Measurements from ENCODE around the gene MATR3. TPM values are rescaled to one million over a fixed set of nuclear protein-coding genes. Genes with fewer than 3 reads are reported as not detected.

The MATR3 gene
- total RNA-seq, 1 donor from 2014 or later, result 197 TPM

DNA sequence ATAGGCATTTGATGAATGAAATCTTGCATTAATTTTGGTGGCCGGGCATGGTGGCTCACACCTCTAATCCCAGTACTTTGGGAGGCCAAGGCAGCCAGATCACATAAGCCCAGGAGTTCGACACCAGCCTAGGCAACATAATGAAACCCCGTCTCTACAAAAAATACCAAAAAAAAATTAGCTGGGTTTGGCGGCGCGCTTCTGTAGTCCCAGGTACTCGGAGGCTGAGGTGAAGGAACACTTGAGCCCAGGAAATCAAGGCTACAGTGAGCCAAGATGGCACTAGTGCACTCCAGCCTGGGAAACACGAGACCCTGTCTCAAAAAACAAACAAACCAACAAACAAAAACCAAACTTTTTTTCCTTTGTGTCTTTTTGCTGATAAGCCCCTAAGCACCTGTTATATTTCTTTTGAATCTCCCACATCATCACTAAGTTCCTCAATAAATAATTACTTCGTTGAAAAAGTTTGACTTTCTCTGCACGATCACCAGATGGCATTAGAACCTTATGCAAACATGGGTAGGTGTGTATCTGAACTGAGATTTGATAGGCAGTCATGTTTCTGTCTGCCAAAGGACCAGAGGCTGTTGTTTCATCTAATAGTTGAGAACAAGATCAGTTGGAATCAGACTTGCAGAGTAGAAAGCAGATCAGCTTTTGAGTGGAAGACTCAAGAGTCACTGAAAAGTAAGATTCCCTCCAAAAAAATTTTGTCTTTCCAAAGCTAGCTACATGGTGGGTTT is 5.5 kb upstream of the MATR3 start:
- no peak for DNase-seq
- H3K36me3 ChIP-seq, result peaks cover 9% of the 10 kb centered on the region
- no peaks in the 10 kb centered on the region for H3K9me3 ChIP-seq
- H3K4me3 ChIP-seq, result no peak overlapping the region
- no peak overlapping the region for H3K27ac ChIP-seq
- H3K27me3 ChIP-seq, result no peaks in the 10 kb centered on the region
- peak; percentile 21 for TF ChIP-seq CTCF (IDR thresholded peaks at IDR 0.05)
- ATAC-seq, result peak; percentile 36
- no peaks in the 10 kb centered on the region for H3K4me1 ChIP-seq
- intact Hi-C loops (cut with DNase I), result no loop called here

DNA sequence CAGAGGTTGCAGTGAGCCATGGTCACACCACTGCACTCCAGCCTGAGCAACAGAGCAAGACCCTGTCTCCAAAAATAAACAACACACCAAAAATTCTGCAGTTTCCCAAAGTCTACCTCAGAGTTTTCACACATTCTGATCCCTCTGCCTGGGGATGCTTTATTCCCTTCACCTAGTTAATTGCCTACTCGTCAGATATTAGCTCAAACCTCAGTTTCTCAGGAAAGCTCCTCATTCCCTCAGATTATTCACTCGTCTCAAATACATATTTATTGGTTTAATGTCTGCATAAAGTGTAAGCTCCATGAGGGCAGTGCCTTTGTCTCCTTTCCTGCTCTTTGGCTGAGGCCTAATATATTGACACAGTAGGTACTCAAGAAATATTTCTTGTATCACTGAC is 2.5 kb upstream of the MATR3 start:
- H3K36me3 ChIP-seq, result no peaks in the 10 kb centered on the region
- TF ChIP-seq CTCF (IDR thresholded peaks at IDR 0.05), result no peak
- H3K27ac ChIP-seq, result no peak overlapping the region
- no peak for DNase-seq
- H3K27me3 ChIP-seq, result no peaks in the 10 kb centered on the region
- ATAC-seq, result no peak
- no peaks in the 10 kb centered on the region for H3K9me3 ChIP-seq
- no peak overlapping the region for H3K4me3 ChIP-seq
- intact Hi-C loops (cut with DNase I), result no loop called here
- peaks cover 8% of the 10 kb centered on the region for H3K4me1 ChIP-seq

DNA sequence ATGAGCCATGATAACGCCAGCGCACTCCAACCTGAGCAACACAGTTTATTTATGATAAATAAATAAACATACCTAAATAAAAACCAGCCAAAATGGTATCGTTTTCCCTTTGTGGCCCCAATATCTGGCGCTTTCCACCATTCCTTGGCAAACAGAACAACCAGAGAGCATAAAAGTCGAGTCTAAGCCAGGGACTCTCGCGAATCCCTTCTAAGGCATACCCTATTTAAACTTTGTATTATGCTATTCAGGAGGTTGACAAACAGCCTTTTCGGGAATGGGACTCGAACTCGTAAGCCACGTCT is 386 bp upstream of the MATR3 start:
- Histone ChIP-seq H3K27me3 (no peaks in the 10 kb centered on the region), H3K4me1 (peaks cover 29% of the 10 kb centered on the region), H3K27ac (peak overlapping the region; percentile 99), H3K9me3 (no peaks in the 10 kb centered on the region), H3K36me3 (no peaks in the 10 kb centered on the region), H3K4me3 (peak overlapping the region; percentile 75)
- no peak for TF ChIP-seq CTCF (IDR thresholded peaks at IDR 0.05)
- intact Hi-C loops (cut with DNase I), result no loop called here
- DNase-seq (no peak), ATAC-seq (no peak)

DNA sequence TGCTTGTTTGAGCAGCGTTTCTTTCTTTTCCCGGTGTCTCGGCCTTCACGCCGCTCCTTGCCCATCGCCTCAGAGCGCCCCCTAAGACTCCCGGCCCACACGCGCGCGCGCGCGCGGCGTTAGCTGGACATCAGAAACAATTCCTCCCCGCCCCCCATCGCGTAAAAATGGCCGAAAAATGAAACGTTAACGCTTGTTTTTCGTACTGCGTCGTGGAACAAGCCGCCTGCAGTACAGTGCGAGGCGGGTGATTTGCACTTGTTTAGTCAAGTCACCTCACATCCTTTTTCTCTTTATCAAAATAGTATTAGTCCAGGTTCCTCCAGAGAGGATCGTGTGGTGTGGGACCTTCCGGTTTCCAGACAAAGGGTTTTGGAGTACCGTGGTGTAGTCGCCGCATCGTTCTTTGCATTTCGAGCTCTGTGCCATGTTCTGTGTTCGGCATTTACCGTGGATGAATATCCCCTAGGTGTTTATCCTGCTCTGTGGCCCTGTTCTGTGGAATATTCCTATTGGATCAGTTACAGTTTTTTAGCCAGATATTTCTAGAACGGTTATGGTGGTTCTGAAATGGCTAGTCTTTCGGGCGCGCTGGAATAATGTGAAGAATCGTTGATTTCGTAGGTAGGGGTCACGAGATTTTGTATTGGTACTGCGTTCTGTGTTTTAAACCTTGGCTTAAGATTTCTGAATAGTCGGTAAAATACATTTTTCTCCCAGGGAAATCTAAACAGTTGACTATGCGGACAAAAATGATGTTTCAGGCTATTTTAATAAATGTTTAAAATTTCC is 1.0 kb downstream of the MATR3 start:
- Histone ChIP-seq H3K4me3 (peak overlapping the region; percentile 75), H3K27me3 (no peaks in the 10 kb centered on the region), H3K9me3 (no peaks in the 10 kb centered on the region), H3K36me3 (no peaks in the 10 kb centered on the region), H3K27ac (peak overlapping the region; percentile 99), H3K4me1 (peaks cover 43% of the 10 kb centered on the region)
- no peak for TF ChIP-seq CTCF (IDR thresholded peaks at IDR 0.05)
- DNase-seq, result peak; percentile 85
- peak; percentile 55 for ATAC-seq
- intact Hi-C loops (cut with DNase I), result no loop called here

DNA sequence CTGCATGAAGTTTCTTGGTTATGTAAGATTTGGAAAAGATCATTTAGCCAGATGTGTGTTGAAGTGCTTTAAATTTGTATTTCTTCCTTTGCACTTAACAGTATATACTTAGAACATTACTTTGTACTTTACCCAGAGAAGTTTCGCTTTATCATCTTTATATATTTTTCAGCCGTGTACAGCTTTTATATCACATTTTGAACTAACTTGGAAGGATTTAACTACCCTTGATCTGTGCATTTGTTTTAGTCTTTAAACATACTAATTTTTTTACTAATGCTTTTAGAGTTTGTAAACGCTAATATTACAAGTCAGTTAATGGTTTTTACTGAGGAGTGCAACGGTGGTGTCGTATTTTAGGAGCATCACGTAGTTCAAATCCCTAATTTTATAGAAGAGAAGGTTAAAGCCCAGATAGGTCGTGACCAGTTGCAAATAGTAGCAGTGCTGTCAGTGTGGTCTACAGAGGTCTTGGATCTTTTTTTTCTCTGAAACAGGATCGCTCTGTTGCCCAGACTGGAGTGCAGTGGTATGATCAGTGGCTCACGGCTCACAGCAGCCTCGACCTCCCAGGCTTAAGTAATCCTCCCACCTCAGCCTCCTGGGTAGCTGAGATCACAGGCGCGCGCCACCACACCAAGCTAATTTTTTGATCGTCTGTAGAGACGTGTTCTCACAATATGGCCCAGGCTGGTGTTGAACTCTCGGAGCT is 2.0 kb downstream of the MATR3 start:
- H3K36me3 ChIP-seq, result no peaks in the 10 kb centered on the region
- peaks cover 52% of the 10 kb centered on the region for H3K4me1 ChIP-seq
- TF ChIP-seq CTCF (IDR thresholded peaks at IDR 0.05), result no peak
- H3K9me3 ChIP-seq, result no peaks in the 10 kb centered on the region
- no peaks in the 10 kb centered on the region for H3K27me3 ChIP-seq
- ATAC-seq (no peak), DNase-seq (no peak)
- H3K27ac ChIP-seq, result peak overlapping the region; percentile 99
- H3K4me3 ChIP-seq, result peak overlapping the region; percentile 75
- intact Hi-C loops (cut with DNase I), result no loop called here

All from upper lobe of right lung (tissue), 1 donor.